B cell (primary cell): ENCODE results near the gene ACTRT1.

ENCODE experiments used
- CTCF ChIP-seq: fragments of 200-600 bp; IDR thresholded peaks from one replicate; pipeline ENCODE4 v1.8.0; 2022; ENCODE audit warnings: antibody characterized with exemption, mild to moderate bottlenecking
- EZH2 ChIP-seq: IDR thresholded peaks from 2 replicates; pipeline ENCODE4 v1.6.1; 2012; ENCODE audit warnings: borderline replicate concordance, low read depth, mild to moderate bottlenecking, moderate library complexity, low read length; ENCODE audit not compliant: insufficient read depth, poor library complexity, severe bottlenecking

DNA sequence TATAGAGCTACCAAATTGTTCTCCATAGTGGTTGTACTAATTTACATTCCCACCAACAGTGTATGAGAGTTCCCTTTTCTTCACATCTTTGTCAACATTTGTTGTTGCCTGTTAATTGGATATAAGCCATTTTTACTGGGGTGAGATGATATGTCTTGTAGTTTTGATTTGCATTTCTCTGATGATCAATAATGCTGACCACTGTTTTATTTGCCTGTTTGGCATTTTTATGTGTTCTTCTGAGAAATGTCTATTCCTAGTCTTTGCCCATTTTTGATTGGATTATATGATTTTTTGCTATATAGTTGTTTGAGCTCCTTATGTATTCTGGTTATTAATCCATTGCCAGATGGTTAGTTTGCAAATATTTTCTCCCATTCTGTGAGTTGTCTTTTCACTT is 44.3 kb downstream of the ACTRT1 start:
- TF ChIP-seq CTCF (no peak), EZH2 (no peak)
